Glomerular endothelial cell (primary cell): Measurements from ENCODE around the gene CACNA2D3. TPM values are rescaled to one million over a fixed set of nuclear protein-coding genes. Genes with fewer than 3 reads are reported as not detected.

Experiments used
- DNase-seq: peaks from one replicate; pipeline ENCODE4 v3.0.0-alpha.2; 2011; ENCODE audit warnings: low read depth, low spot score; ENCODE audit errors: extremely low read depth
- total RNA-seq: library from RNA; depleted of rRNA; stranded (reverse); fragments of >200 nt; gene quantifications from 2 replicates; pipeline ENCODE4 v1.2.3, GENCODE V29; 2015

Gene CACNA2D3
- total RNA-seq, 1 donor from 2014 or later: not detected

DNA sequence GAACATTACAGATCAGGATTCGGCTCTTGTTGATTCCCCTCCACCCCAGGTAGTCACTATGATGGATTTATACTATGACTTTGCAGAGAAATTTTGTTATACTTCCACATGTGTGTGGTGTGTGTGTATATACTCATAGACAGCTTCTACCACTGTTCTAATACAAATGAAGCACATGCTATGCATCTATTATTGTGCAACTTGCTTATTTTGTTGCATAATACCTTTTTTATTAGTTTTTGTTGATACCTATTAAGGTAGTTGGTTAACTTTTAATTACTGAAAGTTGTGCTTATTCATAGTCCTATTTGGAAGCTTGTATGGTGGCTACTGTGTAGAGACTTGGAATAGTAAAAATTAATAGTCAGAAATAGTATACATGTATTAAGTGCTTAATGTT, 140.6 kb downstream of the CACNA2D3 start:
- DNase-seq: no peak

DNA sequence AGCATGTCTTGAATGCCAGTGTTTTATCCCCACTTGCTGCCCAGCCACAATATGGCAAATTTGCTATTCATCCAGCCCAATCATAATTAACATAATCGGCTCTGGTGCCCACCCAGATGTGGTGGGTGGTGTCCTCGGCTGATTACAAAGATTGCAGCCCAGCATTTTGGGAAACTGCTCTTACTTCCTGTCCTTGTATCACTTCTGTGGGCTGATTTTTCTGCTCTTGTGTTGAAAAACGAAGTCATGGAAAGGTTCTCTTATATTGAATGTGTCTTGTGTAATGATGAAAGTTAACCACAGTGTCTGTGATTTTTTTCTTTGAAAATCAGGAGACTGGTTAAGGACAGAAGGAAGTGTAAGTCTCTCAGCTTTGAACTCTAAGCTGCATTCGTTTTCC, 141.7 kb downstream of the CACNA2D3 start:
- DNase-seq: no peak

DNA sequence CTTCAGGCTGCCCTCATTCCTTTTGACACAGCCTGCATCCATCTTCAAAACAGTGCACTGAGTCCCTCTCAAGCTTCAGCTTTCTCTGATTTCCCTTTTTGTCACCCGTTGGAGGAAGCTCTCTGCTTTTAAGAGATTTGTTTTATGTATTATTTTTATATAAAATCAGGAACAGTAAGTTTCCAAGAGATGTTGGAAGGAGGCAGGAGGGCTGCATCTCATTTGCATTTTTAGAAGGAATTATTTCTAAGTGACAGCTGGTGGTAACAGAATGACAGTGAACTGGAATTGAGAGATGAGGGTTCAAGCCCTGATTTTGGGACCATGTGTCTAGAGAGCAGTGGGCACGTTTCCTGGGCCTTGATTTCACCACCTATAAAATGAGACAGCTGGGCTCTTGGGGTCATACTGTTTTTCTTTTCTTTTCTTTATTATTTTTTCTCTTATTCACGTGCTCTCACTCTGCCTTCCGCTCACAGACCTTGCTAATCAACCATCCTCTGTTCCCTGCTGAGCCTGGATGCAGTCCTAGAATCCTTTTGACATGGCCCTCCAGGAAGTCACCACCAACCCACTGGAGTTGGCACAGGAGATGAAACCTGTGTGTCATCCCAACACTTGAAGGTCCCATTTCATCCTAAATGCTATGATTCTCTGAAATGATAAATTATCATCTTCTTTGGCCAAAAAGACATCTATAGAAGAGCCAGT, 148.6 kb downstream of the CACNA2D3 start:
- no peak for DNase-seq

- DNase-seq: no peak
Measured at GRCh38 chr3:54273791-54274190, 151.4 kb downstream of the CACNA2D3 start.

DNA sequence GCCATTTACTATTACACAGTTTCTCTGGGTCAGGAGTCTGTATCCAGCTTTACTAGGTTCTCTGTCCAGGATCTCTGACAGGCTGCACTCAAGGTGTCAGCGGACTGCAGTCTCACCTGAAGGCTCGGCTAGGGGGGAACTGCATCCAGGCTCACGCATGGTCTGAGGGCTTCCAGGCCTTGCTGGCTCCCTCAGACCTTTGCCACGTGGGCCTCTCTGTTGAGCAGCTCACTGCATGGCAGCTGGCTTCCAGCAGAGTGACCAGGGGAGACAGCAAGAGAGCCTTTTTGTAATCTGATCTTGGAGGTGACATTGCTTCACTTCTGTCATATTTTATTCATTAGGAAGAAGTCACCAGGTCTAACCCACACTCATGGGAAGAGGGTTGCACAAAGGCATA, 152.3 kb downstream of the CACNA2D3 start:
- no peak for DNase-seq

GRCh38 chr3:54279005-54279583, 156.7 kb downstream of the CACNA2D3 start:
- no peak for DNase-seq

- no peak for DNase-seq
Measured at GRCh38 chr3:54283470-54283869, 161.1 kb downstream of the CACNA2D3 start.

DNA sequence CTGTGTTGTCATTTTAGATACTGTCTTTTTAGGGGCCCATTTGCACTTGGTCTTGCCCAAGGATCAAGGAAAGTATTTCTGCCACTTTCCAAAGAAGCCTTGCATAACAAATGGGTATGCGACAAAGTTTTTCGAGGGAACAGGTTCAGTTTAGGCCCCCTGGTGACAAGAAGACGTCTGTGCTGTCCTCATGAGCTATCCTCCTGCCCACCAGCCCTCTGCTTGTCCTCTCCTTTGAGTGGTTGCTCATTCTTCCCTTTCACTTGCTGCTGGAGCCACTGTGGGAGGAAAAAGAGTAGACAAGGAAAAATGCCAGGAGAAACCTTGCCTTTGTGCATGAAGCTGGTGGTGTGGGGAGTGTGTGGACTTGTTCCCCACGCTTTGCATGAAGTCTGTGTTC, 171.9 kb downstream of the CACNA2D3 start:
- DNase-seq: no peak

DNA sequence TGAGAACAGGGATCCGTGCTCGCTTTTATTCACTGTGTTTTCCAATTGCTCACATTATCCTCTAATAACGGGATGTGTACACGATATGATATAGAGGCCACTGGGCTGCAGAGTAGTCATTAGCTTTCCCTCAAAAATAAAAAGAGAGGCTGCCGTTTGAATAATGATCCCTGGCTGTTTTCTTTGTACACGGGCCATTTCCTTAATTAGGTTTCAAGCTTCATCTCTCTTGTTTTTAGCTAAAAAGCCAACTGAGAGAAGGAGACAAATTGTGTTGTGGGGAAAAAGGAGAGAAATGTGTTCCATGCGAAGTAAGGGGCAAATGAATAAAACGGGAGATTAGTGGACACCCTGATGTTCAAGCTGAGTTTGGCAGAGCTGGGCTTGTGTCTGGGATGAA, 174.2 kb downstream of the CACNA2D3 start:
- DNase-seq: no peak

GRCh38 chr3:54299169-54299935, 177.0 kb downstream of the CACNA2D3 start:
- no peak for DNase-seq

DNA sequence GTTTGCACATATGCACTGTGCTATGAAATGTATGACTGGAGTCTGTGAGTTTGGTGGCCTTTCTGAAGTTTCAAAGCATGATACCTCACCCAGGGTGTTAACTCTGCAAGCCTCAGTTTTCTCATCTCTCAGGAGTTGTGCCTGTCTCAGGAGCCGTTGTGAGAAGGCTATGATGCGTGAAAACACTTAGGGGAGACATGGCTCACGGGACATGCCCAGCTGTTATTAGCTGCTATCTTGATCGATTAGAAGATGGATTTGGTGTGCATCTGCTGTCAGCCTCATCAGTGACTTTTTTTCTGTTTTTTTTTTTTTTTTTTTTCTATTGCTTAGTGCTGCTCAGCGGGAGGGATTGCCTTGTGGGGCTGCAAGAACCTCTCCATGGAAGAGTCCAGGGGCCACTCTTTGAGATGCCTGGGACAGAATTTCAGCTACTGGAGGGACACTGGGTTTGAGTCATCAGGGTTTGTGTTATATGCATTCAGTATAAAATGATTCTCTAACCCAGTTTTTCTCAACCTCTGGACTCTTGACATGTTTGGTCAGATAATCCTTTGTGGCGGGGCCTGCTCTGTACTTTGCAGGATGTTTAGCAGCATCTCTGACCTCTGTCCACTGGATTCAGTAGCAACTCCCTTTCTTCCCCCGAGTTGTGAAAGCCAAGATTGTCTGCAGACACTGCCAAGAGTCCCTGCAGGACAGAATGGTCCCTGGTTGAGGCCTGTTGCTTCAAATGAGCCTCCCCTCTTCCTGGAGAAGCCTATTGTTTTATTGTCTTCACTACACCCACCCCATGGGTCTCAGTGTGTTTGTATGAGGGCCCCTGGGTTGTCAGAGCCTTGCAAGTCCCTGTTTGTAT, 181.4 kb downstream of the CACNA2D3 start:
- DNase-seq: no peak

DNA sequence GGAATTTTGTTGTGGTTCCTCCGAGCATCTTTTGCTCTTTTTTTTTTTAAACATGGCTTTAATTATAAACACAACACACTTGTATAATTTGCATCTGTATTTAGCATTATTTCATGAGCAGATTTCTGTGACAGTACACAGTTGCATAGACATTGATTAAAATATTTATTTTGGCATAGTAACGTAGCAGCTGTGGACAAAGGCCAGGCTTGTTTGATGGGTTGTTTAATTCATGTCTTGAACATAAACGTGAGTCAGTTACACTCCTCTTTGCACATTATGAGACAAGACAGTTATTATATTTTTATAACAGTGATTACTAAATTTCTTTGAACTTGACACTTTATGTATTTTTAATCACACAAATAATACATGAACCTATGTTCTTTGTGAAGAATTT, 182.5 kb downstream of the CACNA2D3 start:
- DNase-seq: no peak

- DNase-seq: no peak
Measured at GRCh38 chr3:54305409-54306099, 183.2 kb downstream of the CACNA2D3 start.

DNA sequence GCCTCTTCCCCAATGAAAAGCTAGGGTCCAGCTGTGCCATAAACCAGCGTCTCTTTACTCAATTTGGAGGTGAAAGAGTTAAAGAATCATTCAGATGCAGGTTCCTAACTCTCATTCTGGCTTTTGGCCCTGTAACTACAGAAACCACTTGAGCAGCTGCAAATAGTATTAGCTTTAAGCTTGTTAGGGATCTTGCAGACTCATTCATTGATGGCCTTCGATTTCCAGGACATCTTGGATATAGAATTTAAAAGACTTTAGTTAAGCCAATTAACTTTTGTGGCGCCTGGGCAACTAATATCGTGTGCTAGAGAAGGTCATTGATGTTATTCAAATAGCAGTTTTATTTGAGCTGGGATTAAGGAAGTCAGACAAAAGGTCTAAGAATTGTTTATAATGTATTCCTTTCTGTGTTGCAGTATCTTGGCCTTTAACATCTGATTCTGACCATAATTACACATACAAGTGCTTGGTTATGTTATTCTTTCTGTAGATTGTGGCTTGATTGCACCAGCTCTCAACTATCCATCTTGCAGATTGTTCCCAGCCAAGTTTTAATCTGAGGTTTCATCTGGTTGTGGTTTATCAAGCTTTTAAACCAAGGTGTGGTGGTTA, 185.3 kb downstream of the CACNA2D3 start:
- no peak for DNase-seq

GRCh38 chr3:54309601-54310000, 187.2 kb downstream of the CACNA2D3 start:
- DNase-seq: no peak

- DNase-seq: no peak
Measured at GRCh38 chr3:54311211-54311747, 188.9 kb downstream of the CACNA2D3 start.

- DNase-seq: no peak
Measured at GRCh38 chr3:54312156-54312899, 190.0 kb downstream of the CACNA2D3 start.

DNA sequence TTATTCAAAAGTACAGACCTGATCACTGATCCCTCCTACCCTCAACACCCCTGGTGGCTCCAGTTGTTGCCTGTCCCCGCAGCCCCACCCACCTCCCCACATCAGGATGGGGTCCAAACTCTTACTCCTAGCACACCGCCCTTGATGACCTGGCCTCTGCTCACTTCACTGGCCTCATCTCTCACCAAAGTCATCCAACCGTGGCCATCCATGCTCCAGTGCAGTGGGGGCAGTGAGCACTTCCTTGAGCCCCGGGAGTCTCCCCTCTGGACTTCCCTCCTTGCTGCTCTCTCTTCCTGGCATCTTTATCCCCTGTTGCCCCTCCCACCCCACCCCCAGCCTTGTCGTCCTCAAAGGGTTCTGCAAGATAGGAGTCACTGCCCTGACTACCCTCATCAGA, 191.1 kb downstream of the CACNA2D3 start:
- DNase-seq: no peak

- DNase-seq: no peak
Measured at GRCh38 chr3:54321520-54321919, 199.2 kb downstream of the CACNA2D3 start.
